Panc1 (cell line): ENCODE data around the gene ADGRD1. TPM values are rescaled to one million over a fixed set of nuclear protein-coding genes. Genes with fewer than 3 reads are reported as not detected.

Experiments used
- ATAC-seq: fragments of 200-7000 bp; cut with Tn5 transposase; 2 replicates; pipeline ENCODE4 v1.9.1; 2020; ENCODE audit warnings: mild to moderate bottlenecking, moderate library complexity
- BruUV-seq: library from RNA; stranded (reverse); fragments of 400-500 nt; replicated peaks from 2 replicates; lab custom pipeline; 2021; lab: Mats Ljungman, UMichigan
- CTCF ChIA-PET: fragments of 300-600 bp; sonication (Branson Sonifier 250); formaldehyde crosslinking; loops from one replicate; lab custom pipeline; 2022; ENCODE audit warnings: antibody characterized with exemption; lab: Charles Lee
- POLR2A ChIA-PET: fragments of 300-600 bp; sonication (Branson Sonifier 250); formaldehyde crosslinking; loops from one replicate; lab custom pipeline; 2022; ENCODE audit warnings: antibody characterized with exemption; lab: Charles Lee
- DNase-seq: peaks from one replicate; pipeline ENCODE4 v3.0.0-alpha.2; 2010; ENCODE audit warnings: low read depth, low spot score
- H3K27ac ChIP-seq: 2 replicates; pipeline ENCODE4 v1.5.1; 2011; ENCODE audit warnings: mild to moderate bottlenecking, low read length, inconsistent platforms
- H3K27me3 ChIP-seq: fragments of 200-500 bp; sonication (Bioruptor generic); 2 replicates; pipeline ENCODE4 v1.6.0; 2014; ENCODE audit warnings: low read length, inconsistent platforms; ENCODE audit not compliant: control insufficient read depth, insufficient read depth
- H3K36me3 ChIP-seq: fragments of 200-500 bp; sonication (Bioruptor generic); 2 replicates; pipeline ENCODE4 v1.5.1; 2014; ENCODE audit warnings: inconsistent platforms, mild to moderate bottlenecking, low read length, moderate library complexity; ENCODE audit not compliant: control insufficient read depth, insufficient read depth
- H3K4me1 ChIP-seq: 2 replicates; pipeline ENCODE4 v1.5.1; 2011; ENCODE audit warnings: inconsistent platforms, mild to moderate bottlenecking, low read length, moderate library complexity; ENCODE audit not compliant: control insufficient read depth, insufficient read depth
- H3K4me3 ChIP-seq, 2 experiments: 2 replicates each; pipeline ENCODE4 v1.5.1; 2011 to 2012; ENCODE audit warnings: low read depth in 2 of 2, low read length in 2 of 2, mild to moderate bottlenecking in 2 of 2, inconsistent platforms in 1 of 2, moderate library complexity in 1 of 2
- H3K9me3 ChIP-seq: fragments of 200-500 bp; sonication (Bioruptor generic); 2 replicates; pipeline ENCODE4 v1.5.1; 2014; ENCODE audit warnings: low read depth, mild to moderate bottlenecking, inconsistent platforms, low read length, moderate library complexity; ENCODE audit not compliant: control insufficient read depth, insufficient read depth
- CTCF ChIP-seq: fragments of 450-650 bp; IDR thresholded peaks from 2 replicates; pipeline ENCODE4 v1.5.1; 2017; ENCODE audit warnings: mild to moderate bottlenecking
- POLR2AphosphoS5 ChIP-seq: IDR thresholded peaks from 2 replicates; pipeline ENCODE4 v1.6.1; 2012; ENCODE audit warnings: mild to moderate bottlenecking, low read depth, low read length, moderate library complexity
- REST ChIP-seq, 2 experiments: IDR thresholded peaks; 2 replicates each; pipeline ENCODE4 v1.6.1; 2011 to 2012; ENCODE audit warnings: low read depth in 2 of 2, control low read depth in 1 of 2, low read length in 1 of 2, mild to moderate bottlenecking in 1 of 2, moderate library complexity in 1 of 2; ENCODE audit not compliant: insufficient read depth in 1 of 2
- SIN3A ChIP-seq: IDR thresholded peaks from 2 replicates; pipeline ENCODE4 v1.6.1; 2012; ENCODE audit warnings: low read depth, mild to moderate bottlenecking, low read length, moderate library complexity, borderline replicate concordance; ENCODE audit not compliant: insufficient read depth
- TCF7L2 ChIP-seq: IDR thresholded peaks from 2 replicates; pipeline ENCODE4 v1.6.1; 2011; ENCODE audit warnings: mild to moderate bottlenecking, low read depth, low read length, inconsistent platforms
- in situ Hi-C: cut with HindIII; loops from 2 replicates; pipeline ENCODE4 v1.10.0; 2016; ENCODE audit warnings: low sequenced_read_pairs, low pct_unique_long_range_greater_than_20kb
- intact Hi-C: fragments of 100-400 bp; cut with micrococcal nuclease; formaldehyde crosslinking; loops from one replicate; pipeline ENCODE4 v1.10.0; 2022; ENCODE audit not compliant: unreplicated experiment
- total RNA-seq: library from RNA; stranded (reverse); gene quantifications from one replicate; pipeline ENCODE4 v1.2.1, GENCODE V29; 2021; ENCODE audit not compliant: unreplicated experiment

Gene ADGRD1
- total RNA-seq, 1 experiment from 2014 or later, result 0.21 TPM

- Histone ChIP-seq H3K9me3 (no peaks in the 10 kb centered on the region), H3K4me3 (no peak overlapping the region), H3K27ac (no peak overlapping the region), H3K36me3 (no peaks in the 10 kb centered on the region), H3K4me1 (no peaks in the 10 kb centered on the region), H3K27me3 (peaks cover 6% of the 10 kb centered on the region)
- DNase-seq (no peak), ATAC-seq (no peak)
- ChIA-PET CTCF (interaction anchor here (1.3 kb wide), 1 partner anchor 16 kb away, joined by 3 read pairs; no protein-coding TSS in a partner anchor), POLR2A (interaction anchor here (0.6 kb wide), 1 partner anchor 610 kb away, joined by 5 read pairs; no protein-coding TSS in a partner anchor)
- in situ Hi-C loops, result no loop called here
- no TSS peak for BruUV-seq
- TF ChIP-seq TCF7L2 (no peak), SIN3A (no peak), POLR2AphosphoS5 (no peak), CTCF (no peak), REST (IDR thresholded peaks at IDR 0.05; ENCODE audit: insufficient read depth in 1 of 2, low read depth in 2 of 2, low read length in 1 of 2) (no peak)
- intact Hi-C loops, result no loop called here
Observed at GRCh38 chr12:131115766-131116467, 162.2 kb downstream of the ADGRD1 start.

- peaks cover 3% of the 10 kb centered on the region for H3K27me3 ChIP-seq
- ChIA-PET POLR2A (interaction anchor here (0.6 kb wide), 1 partner anchor 610 kb away, joined by 5 read pairs; no protein-coding TSS in a partner anchor), CTCF (interaction anchor here (0.6 kb wide), 1 partner anchor 670 kb away, joined by 9 read pairs; no protein-coding TSS in a partner anchor)
- no peaks in the 10 kb centered on the region for H3K9me3 ChIP-seq
- no peak overlapping the region for H3K4me3 ChIP-seq
- H3K4me1 ChIP-seq, result no peaks in the 10 kb centered on the region
- BruUV-seq, result no TSS peak
- in situ Hi-C loops, result no loop called here
- ATAC-seq, result no peak; the same call in 1 of the 2 replicates
- DNase-seq, result no peak
- H3K27ac ChIP-seq, result no peak overlapping the region
- TF ChIP-seq TCF7L2, result no peak
- no peak for TF ChIP-seq REST (IDR thresholded peaks at IDR 0.05; ENCODE audit: insufficient read depth in 1 of 2, low read depth in 2 of 2, low read length in 1 of 2)
- TF ChIP-seq SIN3A, result no peak
- TF ChIP-seq CTCF, result peak; percentile 74
- TF ChIP-seq POLR2AphosphoS5, result no peak
- intact Hi-C loops, result no loop called here
- H3K36me3 ChIP-seq, result no peaks in the 10 kb centered on the region
Observed at GRCh38 chr12:131116468-131117117, 162.9 kb downstream of the ADGRD1 start.
